NCI-H69 (cell line): Measurements from ENCODE around the gene CCDC138.

Experiments
- DNase-seq: peaks from one replicate; lab custom pipeline; 2025; lab: John Stamatoyannopoulos, UW

Gene CCDC138

GRCh38 chr2:108829578-108830310 lies 43.2 kb downstream of the CCDC138 start:
- no peak for DNase-seq

GRCh38 chr2:108833219-108833618 lies 46.6 kb downstream of the CCDC138 start:
- DNase-seq: no peak

GRCh38 chr2:108834620-108835019 lies 48.0 kb downstream of the CCDC138 start:
- DNase-seq: no peak

GRCh38 chr2:108835040-108835439 lies 48.5 kb downstream of the CCDC138 start:
- DNase-seq: no peak

GRCh38 chr2:108837198-108837597 lies 50.6 kb downstream of the CCDC138 start:
- no peak for DNase-seq

- no peak for DNase-seq
These were observed 54.9 kb downstream of the CCDC138 start for GRCh38 chr2:108841506-108841905.

- DNase-seq: no peak
These were observed 59.4 kb downstream of the CCDC138 start for GRCh38 chr2:108845923-108846322.

- no peak for DNase-seq
These were observed 60.4 kb downstream of the CCDC138 start for GRCh38 chr2:108847000-108847399.

GRCh38 chr2:108852375-108852774 lies 65.8 kb downstream of the CCDC138 start:
- DNase-seq: no peak

- DNase-seq: no peak
These were observed 66.8 kb downstream of the CCDC138 start for GRCh38 chr2:108853421-108853820.

GRCh38 chr2:108854484-108854883 lies 67.9 kb downstream of the CCDC138 start:
- DNase-seq: no peak

GRCh38 chr2:108855194-108855593 lies 68.6 kb downstream of the CCDC138 start:
- peak; percentile 24 for DNase-seq

GRCh38 chr2:108858894-108859293 lies 72.3 kb downstream of the CCDC138 start:
- no peak for DNase-seq

GRCh38 chr2:108866041-108866440 lies 79.5 kb downstream of the CCDC138 start:
- no peak for DNase-seq

- DNase-seq: no peak
These were observed 82.3 kb downstream of the CCDC138 start for GRCh38 chr2:108868911-108869310.

- DNase-seq: no peak
These were observed 83.0 kb downstream of the CCDC138 start for GRCh38 chr2:108869542-108869941.

- DNase-seq: no peak
These were observed 83.6 kb downstream of the CCDC138 start for GRCh38 chr2:108870069-108870644.

GRCh38 chr2:108877506-108877905 lies 90.9 kb downstream of the CCDC138 start:
- no peak for DNase-seq

- no peak for DNase-seq
These were observed 91.7 kb downstream of the CCDC138 start for GRCh38 chr2:108878276-108878675.

- DNase-seq: no peak
These were observed 98.0 kb downstream of the CCDC138 start for GRCh38 chr2:108884619-108885018.

GRCh38 chr2:108889907-108890306 lies 103.3 kb downstream of the CCDC138 start:
- DNase-seq: no peak

- no peak for DNase-seq
These were observed 106.7 kb downstream of the CCDC138 start for GRCh38 chr2:108893277-108893676.

GRCh38 chr2:108894766-108895165 lies 108.2 kb downstream of the CCDC138 start:
- DNase-seq: no peak

GRCh38 chr2:108895188-108895587 lies 108.6 kb downstream of the CCDC138 start:
- no peak for DNase-seq
